ENCODE results near the gene MYL5. TPM values are rescaled to one million over a fixed set of nuclear protein-coding genes. Genes with fewer than 3 reads are reported as not detected.

Gene MYL5
- total RNA-seq, 4 donors from 2014 or later = 1.5 to 12.6 (median 3.8) TPM

DNA sequence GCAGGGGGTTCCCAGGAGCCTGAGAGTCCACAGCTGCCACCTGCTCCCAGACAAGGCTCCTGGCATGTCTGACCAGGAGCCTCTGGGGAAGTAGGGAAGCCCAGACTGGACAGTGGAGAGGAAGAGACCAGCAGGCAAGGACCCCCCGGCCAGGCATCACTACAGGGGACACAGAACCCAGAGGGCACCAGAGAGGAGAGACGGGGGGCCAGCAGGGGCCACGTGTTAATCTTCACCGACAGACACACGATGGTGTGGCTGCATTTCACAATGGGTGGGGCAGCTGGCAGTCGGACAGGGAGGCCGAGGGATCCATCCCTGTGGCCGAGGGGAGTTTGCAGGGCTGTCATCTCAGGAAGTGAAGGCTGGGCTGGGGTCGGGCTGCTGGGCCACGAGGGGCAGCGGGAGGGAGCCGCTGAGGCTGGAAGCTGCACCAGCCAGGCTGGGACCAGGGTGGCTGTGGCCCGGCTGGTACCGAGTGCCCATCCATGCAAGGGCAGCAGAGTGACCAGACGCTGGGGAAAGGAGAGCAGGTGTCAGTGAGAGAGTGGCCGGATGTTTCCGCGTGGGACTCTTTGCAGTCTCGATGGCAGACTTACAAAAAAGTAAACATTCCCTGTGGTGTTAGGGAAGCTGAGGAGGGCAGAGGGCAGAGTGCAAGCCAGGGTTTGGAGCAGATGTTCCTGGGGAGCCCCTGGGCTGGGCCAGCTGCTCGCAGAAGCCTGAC lies 44.3 kb upstream of the MYL5 start:
- Histone ChIP-seq H3K27ac (no peak overlapping the region), H3K27me3 (peaks cover 69% of the 10 kb centered on the region), H3K36me3 (no peaks in the 10 kb centered on the region), H3K4me3 (no peak overlapping the region), H3K9me3 (no peaks in the 10 kb centered on the region), H3K4me1 (no peaks in the 10 kb centered on the region)
- 0% methylated on average over 1 of the region's 20 CpGs; no CpG with 5 or more reads in 1 of the 2 donors for WGBS, 2 donors (ENCODE audit: low coverage in 1 of 2)
- no peak for ATAC-seq
- no peak for TF ChIP-seq POLR2A (IDR thresholded peaks at IDR 0.05)
- TF ChIP-seq EP300 (IDR thresholded peaks at IDR 0.05) = no peak
- no peak for TF ChIP-seq POLR2AphosphoS5 (IDR thresholded peaks at IDR 0.05)
- TF ChIP-seq, protein P1, sequence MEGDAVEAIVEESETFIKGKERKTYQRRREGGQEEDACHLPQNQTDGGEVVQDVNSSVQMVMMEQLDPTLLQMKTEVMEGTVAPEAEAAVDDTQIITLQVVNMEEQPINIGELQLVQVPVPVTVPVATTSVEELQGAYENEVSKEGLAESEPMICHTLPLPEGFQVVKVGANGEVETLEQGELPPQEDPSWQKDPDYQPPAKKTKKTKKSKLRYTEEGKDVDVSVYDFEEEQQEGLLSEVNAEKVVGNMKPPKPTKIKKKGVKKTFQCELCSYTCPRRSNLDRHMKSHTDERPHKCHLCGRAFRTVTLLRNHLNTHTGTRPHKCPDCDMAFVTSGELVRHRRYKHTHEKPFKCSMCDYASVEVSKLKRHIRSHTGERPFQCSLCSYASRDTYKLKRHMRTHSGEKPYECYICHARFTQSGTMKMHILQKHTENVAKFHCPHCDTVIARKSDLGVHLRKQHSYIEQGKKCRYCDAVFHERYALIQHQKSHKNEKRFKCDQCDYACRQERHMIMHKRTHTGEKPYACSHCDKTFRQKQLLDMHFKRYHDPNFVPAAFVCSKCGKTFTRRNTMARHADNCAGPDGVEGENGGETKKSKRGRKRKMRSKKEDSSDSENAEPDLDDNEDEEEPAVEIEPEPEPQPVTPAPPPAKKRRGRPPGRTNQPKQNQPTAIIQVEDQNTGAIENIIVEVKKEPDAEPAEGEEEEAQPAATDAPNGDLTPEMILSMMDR (IDR thresholded peaks at IDR 0.05) = no peak

DNA sequence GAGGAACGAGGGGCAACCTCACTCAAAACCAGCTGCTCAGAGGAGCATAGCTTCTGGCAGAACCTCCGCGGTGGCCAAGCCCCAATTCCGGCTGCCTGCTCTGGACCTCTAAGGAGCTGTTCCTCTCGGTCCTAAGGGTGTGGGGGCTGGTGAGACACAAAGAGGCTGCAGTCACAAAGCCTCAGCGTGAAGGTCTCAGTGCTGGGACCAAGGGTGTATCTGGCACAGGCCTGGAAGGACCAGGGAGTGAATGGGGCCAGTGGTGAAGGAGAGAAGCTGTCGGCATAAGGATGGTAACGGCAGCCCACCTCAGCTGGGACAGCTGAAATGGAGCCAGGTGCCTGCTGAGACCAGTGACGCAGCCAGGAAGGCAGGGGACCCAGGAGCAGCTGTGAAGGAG lies 43.7 kb upstream of the MYL5 start:
- 58 to 59% methylated on average over 3 to 7 of the region's 9 CpGs for WGBS, 2 donors (ENCODE audit: low coverage in 1 of 2)
- H3K36me3 ChIP-seq = no peaks in the 10 kb centered on the region
- no peaks in the 10 kb centered on the region for H3K4me1 ChIP-seq
- no peak overlapping the region for H3K4me3 ChIP-seq
- no peak for ATAC-seq
- H3K9me3 ChIP-seq = no peaks in the 10 kb centered on the region
- H3K27ac ChIP-seq = no peak overlapping the region
- no peak for TF ChIP-seq POLR2A (IDR thresholded peaks at IDR 0.05)
- TF ChIP-seq, protein P1 (IDR thresholded peaks at IDR 0.05) = no peak
- no peak for TF ChIP-seq EP300 (IDR thresholded peaks at IDR 0.05)
- TF ChIP-seq POLR2AphosphoS5 (IDR thresholded peaks at IDR 0.05) = no peak
- peaks cover 66% of the 10 kb centered on the region for H3K27me3 ChIP-seq

DNA sequence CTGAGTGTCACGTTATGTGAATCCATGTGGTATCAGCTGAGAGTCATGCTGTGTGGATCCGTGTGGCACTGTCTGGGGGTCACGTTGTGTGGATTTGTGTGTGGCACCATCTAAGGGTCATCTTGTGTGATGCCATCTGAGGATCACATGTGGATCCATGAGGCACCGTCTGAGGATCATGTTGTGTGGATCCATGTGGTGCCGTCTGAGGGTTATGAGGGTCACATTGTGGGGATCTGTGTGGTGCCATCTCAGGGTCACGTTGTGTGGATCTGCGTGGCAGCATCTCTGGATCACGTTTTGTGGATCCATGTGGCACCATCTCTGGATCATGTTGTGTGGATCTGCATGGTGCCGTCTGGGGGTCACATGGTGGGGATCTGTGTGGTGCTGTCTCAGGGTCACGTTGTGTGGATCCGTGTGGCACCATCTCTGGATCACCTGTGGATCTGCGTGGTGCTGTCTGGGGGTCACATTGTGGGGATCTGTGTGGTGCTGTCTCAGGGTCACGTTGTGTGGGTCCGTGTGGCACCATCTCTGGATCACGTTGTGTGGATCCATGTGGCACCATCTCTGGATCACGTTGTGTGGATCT lies 42.0 kb upstream of the MYL5 start:
- H3K4me3 ChIP-seq = no peak overlapping the region
- TF ChIP-seq, protein P1 (IDR thresholded peaks at IDR 0.05) = no peak
- no peaks in the 10 kb centered on the region for H3K9me3 ChIP-seq
- H3K27ac ChIP-seq = no peak overlapping the region
- H3K4me1 ChIP-seq = no peaks in the 10 kb centered on the region
- WGBS, 2 donors (ENCODE audit: low coverage in 1 of 2) = 50 to 81% methylated on average over 3 of the region's 16 CpGs
- H3K36me3 ChIP-seq = no peaks in the 10 kb centered on the region
- H3K27me3 ChIP-seq = peaks cover 70% of the 10 kb centered on the region
- ATAC-seq = no peak

DNA sequence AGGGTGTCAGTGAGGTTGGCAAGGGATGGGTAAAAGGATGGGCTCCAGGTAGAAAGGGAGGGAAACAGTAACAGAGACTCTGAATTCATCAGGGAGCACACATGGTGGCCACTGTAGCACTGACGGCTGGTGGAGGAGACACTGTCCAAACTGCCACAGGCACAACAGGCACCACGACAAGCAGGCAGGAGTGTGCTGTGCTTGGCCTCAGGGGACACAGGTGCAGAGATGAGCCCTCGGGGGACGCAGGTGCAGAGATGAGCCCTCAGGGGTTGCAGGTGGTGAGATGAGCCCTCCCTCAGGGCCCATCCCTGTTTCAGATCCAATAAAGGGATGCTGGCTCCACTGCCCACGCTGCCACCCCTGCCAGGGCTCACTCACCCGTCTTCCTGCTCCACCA lies 41.4 kb upstream of the MYL5 start:
- Histone ChIP-seq H3K27me3 (peaks cover 70% of the 10 kb centered on the region), H3K4me3 (no peak overlapping the region), H3K36me3 (no peaks in the 10 kb centered on the region), H3K27ac (no peak overlapping the region), H3K9me3 (no peaks in the 10 kb centered on the region), H3K4me1 (no peaks in the 10 kb centered on the region)
- ATAC-seq = no peak
- TF ChIP-seq POLR2A (IDR thresholded peaks at IDR 0.05) = no peak
- TF ChIP-seq EP300 (IDR thresholded peaks at IDR 0.05) = no peak
- TF ChIP-seq, protein P1 (IDR thresholded peaks at IDR 0.05) = no peak
- TF ChIP-seq POLR2AphosphoS5 (IDR thresholded peaks at IDR 0.05) = no peak
- 64 to 100% methylated on average over 2 to 3 of the region's 6 CpGs for WGBS, 2 donors (ENCODE audit: low coverage in 1 of 2)

DNA sequence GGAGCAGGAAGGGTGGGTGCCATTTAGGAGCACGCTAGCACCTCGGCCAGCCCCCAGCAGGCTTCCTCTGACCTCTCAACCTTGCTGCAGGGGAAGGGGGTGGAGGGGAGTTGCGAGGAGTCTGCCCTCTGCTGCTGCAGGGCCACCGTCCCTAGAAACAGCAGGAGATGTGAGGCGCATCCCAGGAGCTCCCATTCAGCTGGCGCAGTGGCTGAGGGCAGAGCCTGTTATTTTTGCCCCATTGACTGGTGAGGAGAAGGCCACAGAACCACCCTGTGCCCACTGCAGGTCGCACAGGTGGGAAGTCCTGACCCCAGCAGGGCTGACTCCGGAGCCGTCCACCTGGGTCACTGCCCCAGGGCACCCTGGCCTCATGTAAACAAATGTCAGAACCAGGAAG lies 40.9 kb upstream of the MYL5 start:
- Histone ChIP-seq H3K27me3 (peaks cover 70% of the 10 kb centered on the region), H3K36me3 (no peaks in the 10 kb centered on the region), H3K9me3 (no peaks in the 10 kb centered on the region), H3K27ac (no peak overlapping the region), H3K4me3 (no peak overlapping the region), H3K4me1 (no peaks in the 10 kb centered on the region)
- no peak for ATAC-seq
- TF ChIP-seq, protein P1 (IDR thresholded peaks at IDR 0.05) = no peak
- TF ChIP-seq POLR2AphosphoS5 (IDR thresholded peaks at IDR 0.05) (no peak), EP300 (IDR thresholded peaks at IDR 0.05) (no peak), POLR2A (IDR thresholded peaks at IDR 0.05) (no peak)
- WGBS, 2 donors (ENCODE audit: low coverage in 1 of 2) = 40% methylated on average over 4 of the region's 9 CpGs; no CpG with 5 or more reads in 1 of the 2 donors

Measured in gastroesophageal sphincter (tissue), 4 donors.